SH-SY5Y (cell line): ENCODE results near the gene ADH1C.

Source experiments
- GATA2 ChIP-seq: IDR thresholded peaks from 2 replicates; pipeline ENCODE4 v1.6.1; 2011; ENCODE audit warnings: mild to moderate bottlenecking, low read depth, low read length
- GATA3 ChIP-seq: IDR thresholded peaks from 2 replicates; pipeline ENCODE4 v1.6.1; 2011; ENCODE audit warnings: low read depth, mild to moderate bottlenecking, low read length, moderate library complexity

Gene ADH1C

DNA sequence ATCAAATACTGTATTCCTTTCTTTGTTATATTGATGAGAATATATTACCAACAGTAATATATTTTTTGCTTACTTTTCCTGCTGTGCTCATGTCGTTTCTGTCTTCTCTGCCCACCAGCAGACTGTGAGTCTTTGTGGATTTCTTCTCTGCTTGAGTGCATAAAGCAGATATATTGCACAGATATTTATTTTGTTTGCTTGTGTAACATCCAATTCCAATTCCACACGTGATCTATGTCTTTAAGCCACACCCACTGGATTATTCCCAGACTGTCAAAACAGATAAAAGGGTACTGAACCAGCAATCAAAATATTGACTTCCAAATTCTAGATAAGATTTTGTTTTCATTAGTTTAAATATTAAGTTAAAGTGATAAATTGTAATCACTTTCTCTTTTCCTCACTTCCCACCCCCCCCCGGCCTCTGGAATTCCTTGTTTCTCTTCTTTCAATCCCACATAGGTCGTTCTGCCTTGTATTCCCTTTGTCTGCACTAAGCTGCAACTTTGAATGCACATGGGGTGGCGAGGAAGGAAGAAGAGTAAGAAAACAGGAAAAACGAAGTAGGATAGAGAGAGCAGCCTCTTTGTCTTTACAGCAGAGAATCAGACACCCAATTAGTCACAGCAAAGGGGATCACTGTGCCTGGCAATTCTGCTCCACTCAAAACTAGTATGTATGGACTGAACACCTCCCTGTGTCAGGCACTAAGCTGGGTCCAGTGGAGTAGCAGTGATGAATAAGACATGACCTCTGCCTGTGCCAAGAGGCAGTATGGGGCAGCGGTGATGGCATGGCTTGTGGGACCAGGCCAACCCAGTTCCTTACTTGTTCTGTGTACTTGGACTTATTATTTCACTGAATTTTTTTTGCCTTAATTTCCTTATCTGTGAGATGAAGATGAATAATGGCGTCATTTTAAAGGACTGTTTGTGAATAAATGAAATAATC, 31.0 kb downstream of the ADH1C start, which contains the start of gene ADH1B:
ADH1B (minus strand) TSS at position 161 of the 951 bp plus-strand sequence; CDS start at position 91, 70 bp downstream.
- TF ChIP-seq GATA3 (no peak), GATA2 (no peak)

DNA sequence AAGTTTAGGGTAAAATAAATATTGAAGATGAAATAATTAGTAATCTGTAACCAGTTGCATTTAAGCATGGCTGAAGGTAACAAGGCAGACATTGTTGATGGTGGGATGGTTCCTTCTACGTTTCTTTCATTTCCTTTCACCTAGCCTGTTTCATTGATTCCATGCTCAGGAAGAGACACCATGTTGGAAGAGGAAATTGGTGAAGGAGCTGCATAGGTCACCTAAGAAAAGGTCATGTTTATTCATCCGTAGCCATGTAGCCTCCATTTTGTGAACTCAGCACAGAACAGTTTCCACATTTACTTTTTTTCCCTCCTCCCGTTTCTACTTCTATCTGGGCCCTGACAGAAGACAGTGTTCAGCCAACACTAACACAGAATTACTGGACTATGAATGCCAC, 35.2 kb downstream of the ADH1C start:
- no peak for TF ChIP-seq GATA2
- TF ChIP-seq GATA3 = no peak

DNA sequence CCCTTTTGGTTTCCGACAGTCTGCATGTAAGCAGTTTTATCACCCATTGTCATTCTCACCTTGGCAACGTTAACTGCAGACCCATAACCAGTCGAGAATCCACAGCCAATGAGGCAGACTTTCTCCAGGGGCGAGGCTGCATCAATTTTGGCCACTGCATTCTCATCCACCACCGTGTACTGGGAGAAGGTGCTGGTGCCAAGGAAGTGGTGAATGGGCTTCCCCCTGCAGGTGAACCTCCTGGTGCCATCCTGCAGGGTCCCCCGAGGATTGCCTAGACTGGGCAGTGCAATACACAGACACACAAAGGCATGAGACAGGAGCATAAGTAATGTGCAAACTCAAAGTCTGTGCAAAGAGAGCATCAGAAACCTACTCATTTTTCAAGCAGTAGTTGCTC, 36.7 kb downstream of the ADH1C start:
- no peak for TF ChIP-seq GATA3
- no peak for TF ChIP-seq GATA2

GRCh38 chr4:99314211-99314610, 38.3 kb downstream of the ADH1C start:
- no peak for TF ChIP-seq GATA3
- no peak for TF ChIP-seq GATA2

DNA sequence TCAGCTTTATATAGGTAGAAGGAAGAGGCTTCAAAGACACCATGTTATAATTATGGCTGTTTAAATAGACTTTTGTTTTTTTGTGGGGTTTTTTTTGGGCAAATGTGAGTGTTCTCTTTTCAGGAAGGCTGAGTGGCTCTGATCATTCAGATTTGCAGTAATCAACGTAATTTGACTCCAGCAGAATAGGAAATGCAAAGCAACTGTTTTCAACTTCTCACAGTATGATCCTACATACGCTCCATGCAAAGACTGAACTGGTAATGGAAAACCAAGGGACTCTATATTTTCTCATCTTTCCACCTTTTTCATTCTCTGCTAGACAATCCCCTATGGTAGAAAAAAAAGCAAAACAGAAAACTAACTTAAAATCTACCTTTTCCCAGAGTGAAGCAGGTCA, 42.2 kb downstream of the ADH1C start:
- no peak for TF ChIP-seq GATA3
- no peak for TF ChIP-seq GATA2

DNA sequence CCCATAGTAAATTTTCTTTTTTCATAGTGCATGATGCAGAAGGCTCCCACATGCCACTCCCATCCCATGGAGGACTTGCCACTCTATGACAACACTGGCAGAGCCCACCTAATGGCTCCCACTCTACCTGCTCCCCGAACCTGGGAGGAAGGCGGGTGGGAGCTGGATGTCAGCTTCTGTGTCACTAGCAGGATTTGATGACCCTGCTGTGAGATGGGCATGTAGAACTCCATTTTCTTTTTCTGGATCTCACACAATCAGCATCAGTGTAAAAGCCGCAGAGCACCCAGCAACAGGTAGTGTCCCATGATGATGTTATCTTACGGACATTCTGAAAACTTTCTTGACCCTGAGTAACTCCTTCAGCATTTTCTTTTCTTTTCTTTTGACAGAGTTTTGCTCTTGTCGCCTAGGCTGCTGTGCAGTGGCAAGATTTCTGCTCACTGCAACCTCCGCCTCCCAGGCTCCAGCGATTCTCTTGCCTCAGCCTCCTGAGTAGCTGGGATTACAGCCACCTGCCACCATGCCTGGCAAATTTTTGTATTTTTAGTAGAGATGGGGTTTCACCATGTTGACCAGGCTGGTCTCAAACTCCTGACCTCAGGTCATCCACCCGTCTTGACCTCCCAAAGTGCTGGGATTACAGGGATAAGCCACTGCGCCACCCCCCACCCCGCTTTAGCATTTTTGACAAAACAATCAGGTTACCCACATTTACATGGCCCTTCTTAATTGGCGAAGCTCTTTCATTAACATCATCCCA, 46.7 kb downstream of the ADH1C start:
- no peak for TF ChIP-seq GATA2
- no peak for TF ChIP-seq GATA3

DNA sequence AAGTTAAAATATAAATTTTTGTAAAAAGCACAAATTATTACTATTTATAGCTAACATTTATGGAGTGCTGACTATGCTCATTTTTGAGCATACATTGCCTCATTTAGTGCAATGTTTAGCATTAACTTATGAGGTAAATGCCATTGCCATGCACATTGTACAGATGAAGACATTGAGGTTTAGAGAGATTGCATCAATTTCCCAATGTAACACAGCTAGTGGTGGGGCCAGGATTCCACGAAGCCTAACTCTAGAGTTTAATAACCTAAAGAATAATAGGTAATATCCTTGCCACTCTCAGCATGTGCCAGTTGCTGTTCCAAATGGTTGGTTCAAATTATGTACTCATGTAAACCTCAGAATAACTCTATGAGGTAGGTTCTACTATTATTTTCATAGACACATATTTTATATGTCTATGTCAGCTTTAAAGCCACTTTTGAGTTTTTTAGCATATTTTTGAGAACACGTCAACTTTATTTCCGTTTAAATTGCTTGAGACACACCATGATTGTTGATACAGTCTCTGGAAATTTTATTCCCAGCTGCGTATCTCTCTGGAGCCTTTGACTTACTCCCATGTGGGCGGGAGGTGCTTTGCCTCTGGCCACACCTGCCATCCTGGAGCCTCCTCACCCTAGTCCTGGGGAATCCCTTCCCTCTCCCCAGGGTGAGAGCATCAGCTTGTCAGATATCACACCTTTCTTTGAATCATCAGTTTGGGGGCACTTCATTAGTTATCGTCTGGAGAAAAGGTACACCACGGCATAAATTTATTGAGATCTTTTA, 51.0 kb downstream of the ADH1C start:
- TF ChIP-seq GATA2 (no peak), GATA3 (no peak)

DNA sequence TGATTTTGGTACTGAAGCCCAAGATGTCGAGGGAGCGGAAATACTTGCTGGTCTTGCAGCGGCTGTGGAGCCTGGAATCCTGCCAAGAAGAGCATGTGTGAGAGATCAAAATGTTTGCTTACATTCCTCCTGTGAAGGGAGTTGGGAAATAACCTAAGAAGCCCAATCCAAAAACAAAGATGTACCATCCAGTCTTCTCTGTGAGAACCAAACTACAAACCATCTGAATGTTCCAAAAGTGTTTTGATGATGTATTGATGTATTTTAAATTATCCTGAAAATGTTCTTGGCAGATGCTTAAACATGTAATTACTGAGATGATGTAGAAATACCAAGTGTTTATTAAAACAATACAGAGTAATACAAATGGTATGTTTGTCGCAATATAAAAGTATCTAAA, 51.6 kb downstream of the ADH1C start:
- TF ChIP-seq GATA3 = no peak
- no peak for TF ChIP-seq GATA2

DNA sequence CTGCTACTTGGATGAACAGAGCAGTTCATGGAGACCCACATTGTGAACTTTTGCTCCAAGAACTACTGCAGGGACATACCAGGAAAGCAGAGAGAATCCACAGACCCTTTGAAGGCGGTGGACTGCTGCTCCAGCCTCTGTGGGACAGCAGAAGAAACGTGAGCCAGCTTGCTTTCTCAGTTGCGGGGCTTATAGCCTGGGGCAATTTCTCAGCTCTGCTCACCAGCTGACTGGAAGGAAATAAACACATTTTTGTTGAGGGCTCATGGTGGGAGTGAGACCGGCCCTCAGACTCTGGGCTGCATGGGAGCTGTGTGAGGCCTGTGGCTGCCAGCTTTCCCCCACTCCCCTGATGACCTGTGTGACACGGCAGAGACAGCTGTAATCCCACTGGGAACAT, 59.2 kb downstream of the ADH1C start:
- TF ChIP-seq GATA3 (no peak), GATA2 (no peak)

DNA sequence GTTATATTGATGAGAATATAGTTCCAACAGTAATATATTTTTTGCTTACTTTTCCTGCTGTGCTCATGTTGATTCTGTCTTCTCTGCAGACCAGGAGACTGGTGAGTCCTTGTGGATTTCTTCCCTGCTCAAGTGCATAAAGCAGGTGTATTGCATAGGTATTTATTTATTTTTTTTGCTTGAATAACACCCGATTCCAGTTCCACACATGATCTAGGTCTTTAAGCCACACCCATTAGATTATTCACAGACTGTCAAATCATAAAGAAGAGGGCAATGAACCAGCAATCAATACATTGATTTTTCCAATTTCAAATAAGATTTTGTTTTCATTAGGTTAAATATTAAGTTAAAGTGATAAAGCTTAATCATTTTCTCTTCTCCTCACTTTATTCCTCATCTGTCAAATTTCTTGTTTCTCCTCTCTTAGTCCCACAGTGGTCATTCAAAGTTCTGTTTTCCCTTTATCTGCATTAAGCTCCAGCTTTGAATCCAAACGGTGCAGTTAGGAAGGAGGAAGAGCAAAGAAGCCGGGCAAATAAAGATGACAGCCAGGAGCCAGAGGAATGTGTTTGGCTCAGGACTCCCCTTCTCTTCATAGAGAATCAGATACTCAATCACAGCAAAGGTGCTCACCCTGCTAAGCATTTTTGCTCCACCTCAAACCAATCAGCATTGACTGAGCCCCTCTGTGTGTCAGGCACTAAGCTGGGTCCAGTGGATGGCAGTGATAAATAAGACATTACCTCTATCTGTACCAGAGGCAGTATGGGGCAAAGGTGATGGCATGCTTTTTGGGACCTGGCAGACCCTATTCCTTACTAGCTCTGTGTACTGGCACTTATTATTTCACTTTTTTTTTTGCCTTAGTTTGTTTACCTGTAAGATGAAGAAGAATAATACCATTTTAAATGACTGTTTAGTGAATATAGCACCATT, 61.4 kb downstream of the ADH1C start, which contains the start of gene ADH1A:
ADH1A (minus strand) TSS at position 138 of the 939 bp plus-strand sequence; CDS start at position 67, 71 bp downstream.
- TF ChIP-seq GATA2 (no peak), GATA3 (no peak)
